Stimulated activated naive CD4-positive, alpha-beta T cell (primary cell): ENCODE results near the gene NUMB.

Experiments used
- DNase-seq, 6 experiments: peaks; one replicate each; lab custom pipeline; 2025; lab: John Stamatoyannopoulos, UW

The NUMB gene

GRCh38 chr14:73289729-73290128 lies 168.6 kb downstream of the NUMB start:
- DNase-seq: no peak

- no peak for DNase-seq
Observed at GRCh38 chr14:73289308-73289707, 169.0 kb downstream of the NUMB start.

- no peak for DNase-seq
Observed at GRCh38 chr14:73287071-73287470, 171.3 kb downstream of the NUMB start.

- no peak for DNase-seq
Observed at GRCh38 chr14:73286598-73286997, 171.7 kb downstream of the NUMB start.

GRCh38 chr14:73285979-73286378 lies 172.4 kb downstream of the NUMB start:
- DNase-seq: no peak

- DNase-seq: no peak
Observed at GRCh38 chr14:73283608-73284379, 174.6 kb downstream of the NUMB start.

GRCh38 chr14:73280903-73281302 lies 177.4 kb downstream of the NUMB start:
- no peak for DNase-seq

GRCh38 chr14:73277376-73277775 lies 181.0 kb downstream of the NUMB start:
- no peak for DNase-seq

GRCh38 chr14:73276836-73277235 lies 181.5 kb downstream of the NUMB start:
- DNase-seq: no peak

- DNase-seq: no peak
Observed at GRCh38 chr14:73273799-73274198, 184.5 kb downstream of the NUMB start.

GRCh38 chr14:73272393-73272792 lies 186.0 kb downstream of the NUMB start:
- no peak for DNase-seq

GRCh38 chr14:73269729-73270531 lies 188.4 kb downstream of the NUMB start:
- DNase-seq: no peak

- no peak for DNase-seq
Observed at GRCh38 chr14:73267474-73267873, 190.9 kb downstream of the NUMB start.

- DNase-seq: no peak
Observed at GRCh38 chr14:73266317-73266716, 192.0 kb downstream of the NUMB start.

- no peak for DNase-seq
Observed at GRCh38 chr14:73265721-73266046, 192.7 kb downstream of the NUMB start.

- DNase-seq: no peak
Observed at GRCh38 chr14:73264885-73265720, 193.2 kb downstream of the NUMB start.

- no peak for DNase-seq
Observed at GRCh38 chr14:73264080-73264884, 194.1 kb downstream of the NUMB start.

GRCh38 chr14:73263606-73264005 lies 194.7 kb downstream of the NUMB start:
- DNase-seq: no peak

GRCh38 chr14:73262427-73263183 lies 195.7 kb downstream of the NUMB start:
- no peak for DNase-seq

GRCh38 chr14:73261520-73262426 lies 196.6 kb downstream of the NUMB start:
- no peak for DNase-seq
